Stimulated activated CD4-positive, alpha-beta T cell treated with anti-CD3 and anti-CD28 coated beads, Interleukin-4, amount 100 ng/mL, for 24 hours (primary cell): Measurements from ENCODE around the gene KIZ.

Experiments used
- DNase-seq: peaks from one replicate; pipeline ENCODE4 v3.0.0-alpha.2; 2020

The KIZ gene

GRCh38 chr20:21125849-21126580, at the start of gene KIZ:
TSS of gene KIZ (plus strand) at chr20:21126082. CDS start at chr20:21126116, 34 bp downstream.
- peak; percentile 97 for DNase-seq

- no peak for DNase-seq
These were observed 48.0 kb upstream of the KIZ start for GRCh38 chr20:21077809-21078345.

GRCh38 chr20:21082584-21082983, 43.3 kb upstream of the KIZ start:
- no peak for DNase-seq

- no peak for DNase-seq
These were observed 42.0 kb upstream of the KIZ start for GRCh38 chr20:21083825-21084325.

- DNase-seq, result no peak
These were observed 37.9 kb upstream of the KIZ start for GRCh38 chr20:21087862-21088540.

- DNase-seq, result no peak
These were observed 36.5 kb upstream of the KIZ start for GRCh38 chr20:21089391-21089790.

- DNase-seq, result no peak
These were observed 35.7 kb upstream of the KIZ start for GRCh38 chr20:21090111-21090618.

GRCh38 chr20:21090721-21091120, 35.2 kb upstream of the KIZ start:
- DNase-seq, result no peak

- no peak for DNase-seq
These were observed 33.1 kb upstream of the KIZ start for GRCh38 chr20:21092806-21093205.

- DNase-seq, result no peak
These were observed 29.4 kb upstream of the KIZ start for GRCh38 chr20:21096321-21097043.

- peak; percentile 42 for DNase-seq
These were observed 25.9 kb upstream of the KIZ start for GRCh38 chr20:21099751-21100577.

- DNase-seq, result no peak
These were observed 25.1 kb upstream of the KIZ start for GRCh38 chr20:21100578-21101452.

- DNase-seq, result no peak
These were observed 24.4 kb upstream of the KIZ start for GRCh38 chr20:21101453-21101931.

- no peak for DNase-seq
These were observed 23.8 kb upstream of the KIZ start for GRCh38 chr20:21101932-21102575.

GRCh38 chr20:21102603-21103311, 23.1 kb upstream of the KIZ start:
- no peak for DNase-seq

- DNase-seq, result no peak
These were observed 22.1 kb upstream of the KIZ start for GRCh38 chr20:21103582-21104465.

GRCh38 chr20:21104466-21104761, 21.5 kb upstream of the KIZ start:
- no peak for DNase-seq

GRCh38 chr20:21104921-21105320, 21.0 kb upstream of the KIZ start:
- no peak for DNase-seq
